Activated T-cell treated with anti-CD3 and anti-CD28 coated beads, Interleukin-2, amount 50 U/mL, for 24 hours (primary cell): ENCODE data around the gene JCAD.
A peak's percentile ranks its signal among the peaks of the same experiment; 100 is the strongest.

Experiments used
- DNase-seq: peaks from one replicate; pipeline ENCODE4 v3.0.0-alpha.2; 2020
- H3K27ac Mint-ChIP-seq: 2 replicates; pipeline ENCODE4 v1.8.0; 2020; ENCODE audit warnings: mild to moderate bottlenecking, mixed read lengths
- H3K27me3 Mint-ChIP-seq: 2 replicates; pipeline ENCODE4 v1.8.0; 2020; ENCODE audit warnings: mixed read lengths
- H3K36me3 Mint-ChIP-seq: 2 replicates; pipeline ENCODE4 v1.8.0; 2020; ENCODE audit warnings: low read depth, mixed read lengths
- H3K4me1 Mint-ChIP-seq: 2 replicates; pipeline ENCODE4 v1.8.0; 2020; ENCODE audit warnings: low read depth, mixed read lengths
- H3K4me3 Mint-ChIP-seq: 2 replicates; pipeline ENCODE4 v1.8.0; 2020; ENCODE audit warnings: mild to moderate bottlenecking, moderate library complexity, mixed read lengths
- H3K9me3 Mint-ChIP-seq: 2 replicates; pipeline ENCODE4 v1.8.0; 2020; ENCODE audit warnings: mixed read lengths

Gene JCAD

DNA sequence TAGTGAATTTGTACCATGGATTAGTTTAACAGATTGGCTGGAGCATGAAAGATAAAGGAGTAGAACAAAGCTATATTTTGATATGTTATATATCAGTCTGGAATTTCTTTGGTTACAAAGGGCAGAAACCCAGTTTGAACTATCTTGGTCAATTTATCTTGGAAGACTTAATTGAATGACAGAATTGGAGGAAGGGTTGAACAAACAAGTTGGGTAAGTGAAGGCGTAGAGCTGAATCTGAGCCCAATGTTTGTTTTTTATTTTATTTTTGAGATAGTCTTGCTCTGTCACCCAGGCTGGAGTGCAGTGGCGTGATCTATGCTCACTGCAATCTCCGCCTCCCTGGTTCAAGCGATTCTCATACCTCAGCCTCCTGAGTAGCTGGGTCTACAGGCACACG is 21.8 kb upstream of the JCAD start:
- Mint-ChIP-seq H3K9me3 (no peaks in the 10 kb centered on the region), H3K4me3 (no peak overlapping the region), H3K27me3 (peaks cover 49% of the 10 kb centered on the region), H3K4me1 (no peaks in the 10 kb centered on the region), H3K27ac (no peak overlapping the region), H3K36me3 (no peaks in the 10 kb centered on the region)
- DNase-seq = no peak

- H3K27me3 Mint-ChIP-seq = peaks cover 47% of the 10 kb centered on the region
- H3K27ac Mint-ChIP-seq = no peak overlapping the region
- no peak overlapping the region for H3K4me3 Mint-ChIP-seq
- DNase-seq = no peak
- no peaks in the 10 kb centered on the region for H3K9me3 Mint-ChIP-seq
- no peaks in the 10 kb centered on the region for H3K36me3 Mint-ChIP-seq
- H3K4me1 Mint-ChIP-seq = no peaks in the 10 kb centered on the region
Measured at GRCh38 chr10:30080161-30080560, 20.8 kb upstream of the JCAD start.

DNA sequence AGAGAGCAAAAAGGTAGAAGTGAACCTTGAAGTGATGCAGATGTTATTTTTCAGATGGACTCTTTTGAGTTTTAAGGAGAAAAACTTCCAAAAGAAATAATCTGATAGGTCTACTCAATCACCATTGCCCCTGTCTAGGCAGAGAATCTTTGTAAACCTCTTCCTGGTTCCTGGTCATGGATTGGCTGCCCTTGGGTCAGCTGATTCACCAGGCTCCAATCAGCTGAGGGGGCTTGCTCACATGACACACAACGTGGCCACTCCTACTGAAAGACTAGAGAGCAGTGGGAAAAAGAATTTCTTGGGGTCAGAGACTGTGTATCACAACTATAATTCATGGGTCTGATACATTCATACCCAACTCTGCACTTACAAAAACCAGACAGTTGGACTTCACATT is 20.0 kb upstream of the JCAD start:
- Mint-ChIP-seq H3K4me1 (no peaks in the 10 kb centered on the region), H3K27me3 (peaks cover 49% of the 10 kb centered on the region), H3K36me3 (no peaks in the 10 kb centered on the region), H3K4me3 (no peak overlapping the region), H3K27ac (no peak overlapping the region), H3K9me3 (no peaks in the 10 kb centered on the region)
- no peak for DNase-seq

- Mint-ChIP-seq H3K27me3 (peaks cover 41% of the 10 kb centered on the region), H3K4me1 (no peaks in the 10 kb centered on the region), H3K36me3 (no peaks in the 10 kb centered on the region), H3K4me3 (no peak overlapping the region), H3K9me3 (no peaks in the 10 kb centered on the region), H3K27ac (no peak overlapping the region)
- DNase-seq = no peak
Measured at GRCh38 chr10:30075481-30075880, 16.1 kb upstream of the JCAD start.

DNA sequence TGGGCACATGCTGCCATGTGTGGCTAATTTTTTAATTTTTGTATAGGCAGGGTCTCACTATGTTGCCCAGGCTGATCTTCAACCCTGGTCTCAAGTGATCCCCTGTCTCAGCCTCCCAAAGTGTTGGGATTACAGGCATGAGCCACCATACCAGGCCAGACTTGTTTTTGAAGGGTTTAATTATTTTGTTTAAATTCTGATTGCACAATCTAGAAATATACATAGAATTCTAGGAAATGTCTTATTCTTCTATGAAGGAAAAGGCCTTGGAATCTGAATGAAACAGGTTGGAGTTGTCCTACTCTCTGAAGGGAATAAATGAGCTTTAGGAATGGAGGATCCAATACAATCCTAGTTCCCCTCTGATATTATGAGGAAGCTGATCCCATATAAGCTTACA is 15.5 kb upstream of the JCAD start:
- Mint-ChIP-seq H3K36me3 (no peaks in the 10 kb centered on the region), H3K27me3 (peaks cover 42% of the 10 kb centered on the region)

DNA sequence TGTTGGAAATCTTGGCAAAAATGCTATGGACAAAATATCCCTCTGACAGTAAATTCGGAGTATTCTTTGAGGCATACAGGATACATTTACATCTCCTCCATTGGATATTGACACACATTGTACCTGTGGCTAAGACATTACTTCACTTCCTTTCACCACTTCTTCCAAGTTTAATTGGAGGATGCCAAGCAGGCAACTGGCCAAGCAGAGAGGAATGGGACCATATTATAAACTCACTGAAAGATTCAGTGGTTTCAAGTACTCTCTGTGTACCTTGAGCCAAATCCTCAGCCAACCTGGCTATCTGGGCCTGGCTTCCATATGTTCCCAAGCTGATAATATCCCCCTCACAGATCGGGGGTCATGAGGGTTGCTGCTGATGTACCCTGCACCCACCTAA is 14.7 kb upstream of the JCAD start:
- Mint-ChIP-seq H3K36me3 (no peaks in the 10 kb centered on the region), H3K27ac (no peak overlapping the region), H3K9me3 (no peaks in the 10 kb centered on the region), H3K4me3 (no peak overlapping the region), H3K4me1 (no peaks in the 10 kb centered on the region), H3K27me3 (peaks cover 40% of the 10 kb centered on the region)
- DNase-seq = no peak

More for the DNA sequence above, 15.5 kb upstream of the JCAD start:
- H3K4me1 Mint-ChIP-seq = no peaks in the 10 kb centered on the region
- no peak overlapping the region for H3K4me3 Mint-ChIP-seq
- H3K27ac Mint-ChIP-seq = no peak overlapping the region
- H3K9me3 Mint-ChIP-seq = no peaks in the 10 kb centered on the region
- no peak for DNase-seq

- H3K4me3 Mint-ChIP-seq = no peak overlapping the region
- no peaks in the 10 kb centered on the region for H3K36me3 Mint-ChIP-seq
- no peak overlapping the region for H3K27ac Mint-ChIP-seq
- no peaks in the 10 kb centered on the region for H3K9me3 Mint-ChIP-seq
- DNase-seq = no peak
- peaks cover 41% of the 10 kb centered on the region for H3K27me3 Mint-ChIP-seq
- H3K4me1 Mint-ChIP-seq = no peaks in the 10 kb centered on the region
Measured at GRCh38 chr10:30073767-30074060, 14.3 kb upstream of the JCAD start.

DNA sequence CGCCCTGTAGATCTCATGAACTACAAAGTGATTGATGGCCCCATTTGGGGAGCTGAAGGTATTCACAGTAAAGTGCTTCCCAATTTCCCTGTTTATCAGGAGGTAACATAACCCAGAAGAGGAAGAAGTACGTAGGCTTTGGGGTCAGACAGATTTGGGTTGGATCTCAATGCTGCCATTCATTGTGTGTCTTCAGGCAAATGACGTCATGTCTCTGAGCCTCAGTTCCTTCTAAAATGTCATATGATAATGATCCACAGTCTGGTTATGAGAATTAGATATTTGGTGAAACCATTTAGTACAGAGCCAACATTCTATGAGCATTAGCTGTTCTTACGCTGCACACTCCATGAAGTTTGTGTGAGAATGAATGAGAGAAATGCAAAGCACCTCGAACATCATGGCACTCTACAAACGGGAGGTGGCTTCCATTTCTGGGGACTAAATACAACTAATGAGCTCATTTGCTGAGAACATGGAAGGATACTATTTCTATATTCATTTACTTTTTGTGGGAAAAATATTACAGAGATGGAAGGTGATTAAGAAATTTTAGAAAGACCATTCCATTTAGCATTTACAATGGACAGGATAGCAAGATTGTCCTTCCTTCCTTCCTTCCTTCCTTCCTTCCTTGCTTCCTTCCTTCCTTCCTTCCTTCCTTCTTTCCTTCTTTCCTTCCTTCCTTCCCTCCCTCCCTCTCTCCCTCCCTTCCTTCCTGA is 13.8 kb upstream of the JCAD start:
- H3K27me3 Mint-ChIP-seq = peaks cover 36% of the 10 kb centered on the region
- no peak overlapping the region for H3K27ac Mint-ChIP-seq
- no peak for DNase-seq
- H3K4me1 Mint-ChIP-seq = no peaks in the 10 kb centered on the region
- no peak overlapping the region for H3K4me3 Mint-ChIP-seq
- H3K9me3 Mint-ChIP-seq = no peaks in the 10 kb centered on the region
- H3K36me3 Mint-ChIP-seq = no peaks in the 10 kb centered on the region

GRCh38 chr10:30072068-30072467 is 12.7 kb upstream of the JCAD start:
- no peak overlapping the region for H3K4me3 Mint-ChIP-seq
- peaks cover 28% of the 10 kb centered on the region for H3K27me3 Mint-ChIP-seq
- no peaks in the 10 kb centered on the region for H3K4me1 Mint-ChIP-seq
- H3K27ac Mint-ChIP-seq = no peak overlapping the region
- no peaks in the 10 kb centered on the region for H3K9me3 Mint-ChIP-seq
- DNase-seq = no peak
- no peaks in the 10 kb centered on the region for H3K36me3 Mint-ChIP-seq

DNA sequence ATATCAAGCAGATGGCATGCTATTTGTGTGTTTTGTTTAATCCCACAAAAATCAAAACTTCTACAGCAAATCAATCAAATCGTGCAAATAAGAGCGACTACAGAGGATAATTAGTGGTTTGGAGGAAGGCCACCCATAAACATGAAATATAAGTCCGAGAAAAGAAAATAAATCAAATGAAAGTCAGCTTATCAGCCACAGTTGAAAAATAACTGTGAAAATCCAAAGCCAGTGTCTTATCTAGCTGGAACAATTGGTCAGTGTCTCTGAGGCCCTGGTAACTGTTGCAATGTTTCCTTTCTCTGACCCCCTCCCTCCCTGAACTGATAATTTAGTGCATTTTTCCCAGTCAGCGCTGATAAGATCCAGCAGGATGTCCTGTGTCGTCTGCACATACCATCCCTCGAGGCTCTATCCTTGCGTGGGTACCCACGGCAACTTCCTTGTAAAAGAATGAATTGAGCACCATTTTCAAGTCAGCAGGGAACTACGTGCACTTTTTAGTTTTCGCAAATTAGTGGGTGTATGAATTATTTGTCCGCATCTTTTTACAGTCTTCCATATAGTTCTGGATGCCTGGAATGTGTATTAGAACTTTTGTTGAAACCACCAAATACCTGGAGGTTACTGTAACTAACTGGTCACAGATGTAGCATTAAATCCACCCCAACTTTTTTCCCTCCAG is 10.8 kb upstream of the JCAD start:
- Mint-ChIP-seq H3K27me3 (peaks cover 23% of the 10 kb centered on the region), H3K27ac (no peak overlapping the region)

DNA sequence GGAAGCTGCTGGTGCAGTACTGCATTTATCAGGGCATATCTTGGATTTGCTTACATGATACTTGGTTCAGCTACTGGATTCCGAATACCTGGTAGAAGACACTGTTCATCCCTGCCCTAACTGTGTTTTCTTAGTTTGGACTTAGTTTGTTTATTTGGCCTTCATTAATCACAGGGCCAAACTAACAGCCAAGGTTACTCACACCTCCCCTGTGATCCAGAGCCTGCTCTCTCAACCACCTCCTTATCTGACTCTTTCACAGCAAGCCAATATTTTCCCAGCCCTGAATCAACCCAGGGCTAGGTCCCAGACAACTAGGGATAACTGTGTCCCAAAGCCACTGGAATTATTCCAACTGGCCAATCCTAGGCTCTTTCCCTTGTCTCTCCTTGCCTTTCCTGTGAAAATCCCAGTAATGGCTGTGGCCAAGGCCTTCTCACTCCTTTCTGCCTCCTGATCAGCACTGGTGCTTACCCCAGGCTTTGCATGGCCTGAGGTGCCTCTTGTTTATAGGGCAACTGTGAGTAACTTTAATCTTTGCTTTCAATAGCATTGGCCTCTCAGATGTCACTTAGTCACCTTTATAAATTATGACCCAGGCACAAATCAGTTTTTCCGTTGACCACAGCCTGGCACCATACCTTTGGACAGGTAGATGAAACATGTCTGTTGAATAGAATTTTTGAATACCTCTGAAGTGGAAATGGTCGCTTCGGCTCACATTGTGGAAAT is 9.3 kb upstream of the JCAD start:
- Mint-ChIP-seq H3K27ac (no peak overlapping the region), H3K4me1 (no peaks in the 10 kb centered on the region), H3K27me3 (peaks cover 28% of the 10 kb centered on the region), H3K9me3 (no peaks in the 10 kb centered on the region), H3K36me3 (no peaks in the 10 kb centered on the region), H3K4me3 (no peak overlapping the region)
- DNase-seq = no peak

More for the DNA sequence above, 10.8 kb upstream of the JCAD start:
- Mint-ChIP-seq H3K4me3 (no peak overlapping the region), H3K36me3 (no peaks in the 10 kb centered on the region), H3K4me1 (no peaks in the 10 kb centered on the region), H3K9me3 (no peaks in the 10 kb centered on the region)
- DNase-seq = no peak

DNA sequence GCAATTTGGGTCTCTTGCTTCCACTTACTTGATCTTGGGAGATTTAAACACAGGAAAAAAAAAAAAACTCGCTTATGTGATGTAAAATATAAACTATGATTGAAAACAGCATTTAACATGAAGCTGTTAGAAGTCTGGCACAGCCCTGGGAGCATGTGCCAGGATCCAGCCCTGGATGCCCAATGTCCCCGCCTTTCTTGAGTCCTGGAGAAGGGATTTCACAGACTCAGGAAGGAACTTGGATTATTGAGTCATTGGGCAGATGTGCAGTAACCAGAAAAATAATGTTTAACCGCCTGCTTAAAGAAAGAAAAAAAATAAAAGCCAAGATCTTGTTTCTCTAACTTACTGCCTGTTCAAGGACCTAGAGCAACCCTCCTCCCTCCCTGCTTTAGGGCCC is 3.7 kb upstream of the JCAD start:
- Mint-ChIP-seq H3K4me3 (no peak overlapping the region), H3K27ac (no peak overlapping the region), H3K4me1 (peaks cover 9% of the 10 kb centered on the region), H3K27me3 (peaks cover 57% of the 10 kb centered on the region), H3K9me3 (no peaks in the 10 kb centered on the region), H3K36me3 (no peaks in the 10 kb centered on the region)
- DNase-seq = no peak

DNA sequence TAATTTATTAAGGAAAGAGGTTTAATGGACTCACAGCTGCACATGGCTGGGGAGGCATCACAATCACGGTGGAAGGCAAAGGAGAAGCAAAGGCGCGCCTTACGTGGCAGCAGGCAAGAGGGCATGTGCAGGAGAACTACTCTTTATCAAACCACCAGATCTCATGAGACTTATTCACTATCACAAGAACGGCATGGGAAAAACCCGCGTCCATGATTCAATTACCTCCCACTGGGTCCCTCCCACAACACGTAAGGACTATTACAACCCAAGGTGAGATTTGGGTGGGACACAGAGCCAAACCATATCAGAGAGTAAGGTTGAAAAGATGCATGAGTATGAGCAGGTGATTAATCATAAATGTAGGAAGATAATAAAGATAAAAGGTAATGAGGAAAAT is 3.2 kb upstream of the JCAD start:
- H3K36me3 Mint-ChIP-seq = no peaks in the 10 kb centered on the region
- no peaks in the 10 kb centered on the region for H3K9me3 Mint-ChIP-seq
- no peak overlapping the region for H3K27ac Mint-ChIP-seq
- peaks cover 9% of the 10 kb centered on the region for H3K4me1 Mint-ChIP-seq
- no peak for DNase-seq
- H3K27me3 Mint-ChIP-seq = peaks cover 62% of the 10 kb centered on the region
- no peak overlapping the region for H3K4me3 Mint-ChIP-seq

- H3K27me3 Mint-ChIP-seq = peaks cover 67% of the 10 kb centered on the region
- no peak for DNase-seq
- no peaks in the 10 kb centered on the region for H3K36me3 Mint-ChIP-seq
- H3K4me1 Mint-ChIP-seq = peaks cover 9% of the 10 kb centered on the region
- no peak overlapping the region for H3K27ac Mint-ChIP-seq
- no peak overlapping the region for H3K4me3 Mint-ChIP-seq
- no peaks in the 10 kb centered on the region for H3K9me3 Mint-ChIP-seq
Measured at GRCh38 chr10:30062090-30062489, 2.7 kb upstream of the JCAD start.

- no peak overlapping the region for H3K27ac Mint-ChIP-seq
- H3K9me3 Mint-ChIP-seq = no peaks in the 10 kb centered on the region
- H3K4me1 Mint-ChIP-seq = peaks cover 9% of the 10 kb centered on the region
- H3K4me3 Mint-ChIP-seq = peak overlapping the region; percentile 38
- H3K36me3 Mint-ChIP-seq = no peaks in the 10 kb centered on the region
- peaks cover 81% of the 10 kb centered on the region for H3K27me3 Mint-ChIP-seq
- DNase-seq = peak; percentile 33
Measured at GRCh38 chr10:30058570-30059132, 735 bp downstream of the JCAD start.
